RWPE2 (cell line): ENCODE results near the gene FCER1A.

Experiments
- ATAC-seq: fragments of 200-7000 bp; cut with Tn5 transposase; 3 replicates; pipeline ENCODE4 v1.9.1; 2021; ENCODE audit warnings: low read depth
- DNase-seq: peaks from one replicate; pipeline ENCODE4 v3.0.0-alpha.2; 2020; ENCODE audit warnings: low spot score
- H3K27ac ChIP-seq: fragments of 450-650 bp; 2 replicates; pipeline ENCODE4 v1.5.1; 2017; ENCODE audit warnings: mild to moderate bottlenecking; ENCODE audit not compliant: poor library complexity, severe bottlenecking
- H3K27me3 ChIP-seq: fragments of 250-450 bp; sonication (Bioruptor Pico); 2 replicates; pipeline ENCODE4 v1.5.1; 2021; ENCODE audit warnings: mild to moderate bottlenecking, moderate library complexity; ENCODE audit not compliant: insufficient read depth, poor library complexity, severe bottlenecking
- H3K36me3 ChIP-seq: fragments of 250-450 bp; sonication (Bioruptor Pico); 2 replicates; pipeline ENCODE4 v1.5.1; 2020; ENCODE audit warnings: low read depth, mild to moderate bottlenecking, moderate library complexity
- H3K4me1 ChIP-seq: fragments of 250-450 bp; sonication (Bioruptor Pico); 2 replicates; pipeline ENCODE4 v1.5.1; 2021; ENCODE audit warnings: mild to moderate bottlenecking, moderate library complexity; ENCODE audit not compliant: insufficient read depth, poor library complexity, severe bottlenecking
- H3K4me3 ChIP-seq: fragments of 250-450 bp; sonication (Bioruptor Pico); 2 replicates; pipeline ENCODE4 v1.5.1; 2021; ENCODE audit warnings: mild to moderate bottlenecking, moderate library complexity; ENCODE audit not compliant: severe bottlenecking
- H3K9me3 ChIP-seq: fragments of 250-450 bp; sonication (Bioruptor Pico); 2 replicates; pipeline ENCODE4 v1.5.1; 2021; ENCODE audit warnings: mild to moderate bottlenecking, moderate library complexity; ENCODE audit not compliant: severe bottlenecking
- TF ChIP-seq, protein P1 (sequence below): fragments of 450-650 bp; IDR thresholded peaks from one replicate; pipeline ENCODE4 v1.5.1; 2017; ENCODE audit warnings: mild to moderate bottlenecking, moderate library complexity; ENCODE audit not compliant: poor library complexity, severe bottlenecking

FCER1A gene

DNA sequence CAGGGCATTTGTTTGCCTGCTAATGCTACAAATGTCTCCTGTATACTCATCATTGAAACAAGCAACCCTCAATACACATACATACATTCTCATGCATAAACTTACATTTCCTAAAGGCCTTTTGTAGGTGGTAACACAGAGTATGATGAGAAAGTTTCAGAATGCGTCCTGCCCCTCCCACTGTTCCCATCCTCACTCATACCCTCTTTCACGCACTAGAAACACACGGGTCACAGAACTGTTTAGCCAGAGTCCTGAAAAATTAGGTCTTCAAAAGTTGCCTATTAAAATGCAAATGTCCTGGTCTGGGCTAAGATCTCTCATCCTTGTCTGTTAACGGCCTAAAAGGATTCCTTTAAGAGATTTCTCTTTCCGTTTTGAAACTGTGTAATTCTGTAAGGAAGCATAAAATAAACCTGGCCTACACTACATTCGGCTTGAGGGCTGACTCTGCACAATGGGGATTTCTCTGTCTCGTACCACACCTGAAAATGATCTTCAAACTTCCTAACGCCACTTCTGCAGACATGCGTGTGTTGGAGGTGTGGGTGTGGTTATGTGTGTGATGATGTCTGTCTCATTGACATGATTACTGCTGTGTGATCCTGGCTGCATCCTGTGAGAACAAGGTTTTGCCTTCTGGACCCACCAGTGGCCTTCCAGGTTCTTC, 5.3 kb upstream of the FCER1A start:
- TF ChIP-seq, protein P1, sequence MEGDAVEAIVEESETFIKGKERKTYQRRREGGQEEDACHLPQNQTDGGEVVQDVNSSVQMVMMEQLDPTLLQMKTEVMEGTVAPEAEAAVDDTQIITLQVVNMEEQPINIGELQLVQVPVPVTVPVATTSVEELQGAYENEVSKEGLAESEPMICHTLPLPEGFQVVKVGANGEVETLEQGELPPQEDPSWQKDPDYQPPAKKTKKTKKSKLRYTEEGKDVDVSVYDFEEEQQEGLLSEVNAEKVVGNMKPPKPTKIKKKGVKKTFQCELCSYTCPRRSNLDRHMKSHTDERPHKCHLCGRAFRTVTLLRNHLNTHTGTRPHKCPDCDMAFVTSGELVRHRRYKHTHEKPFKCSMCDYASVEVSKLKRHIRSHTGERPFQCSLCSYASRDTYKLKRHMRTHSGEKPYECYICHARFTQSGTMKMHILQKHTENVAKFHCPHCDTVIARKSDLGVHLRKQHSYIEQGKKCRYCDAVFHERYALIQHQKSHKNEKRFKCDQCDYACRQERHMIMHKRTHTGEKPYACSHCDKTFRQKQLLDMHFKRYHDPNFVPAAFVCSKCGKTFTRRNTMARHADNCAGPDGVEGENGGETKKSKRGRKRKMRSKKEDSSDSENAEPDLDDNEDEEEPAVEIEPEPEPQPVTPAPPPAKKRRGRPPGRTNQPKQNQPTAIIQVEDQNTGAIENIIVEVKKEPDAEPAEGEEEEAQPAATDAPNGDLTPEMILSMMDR: no peak
- Histone ChIP-seq H3K9me3 (no peaks in the 10 kb centered on the region), H3K27ac (no peak overlapping the region), H3K4me1 (no peaks in the 10 kb centered on the region), H3K36me3 (no peaks in the 10 kb centered on the region), H3K4me3 (no peak overlapping the region), H3K27me3 (no peaks in the 10 kb centered on the region)
- DNase-seq: no peak
- no peak for ATAC-seq

DNA sequence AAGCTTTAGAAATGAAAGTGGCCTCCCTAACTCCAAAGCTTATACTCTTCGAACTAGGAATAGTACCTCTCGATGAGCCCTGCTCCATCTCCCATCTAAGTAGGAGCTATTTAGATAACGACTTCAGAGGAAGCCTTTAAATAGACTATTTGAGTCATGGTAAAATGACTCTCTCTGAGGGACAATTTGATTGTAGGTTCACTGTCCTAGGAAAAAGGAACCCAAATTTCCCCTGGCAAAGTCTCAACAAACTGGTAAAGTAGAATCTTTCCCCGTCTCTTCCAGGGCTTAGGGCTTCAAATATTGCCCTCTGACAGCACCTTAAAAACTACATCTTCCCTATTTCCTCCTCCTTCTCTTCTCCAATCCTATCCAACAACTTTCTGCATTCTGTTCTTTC, 2.0 kb upstream of the FCER1A start:
- no peaks in the 10 kb centered on the region for H3K9me3 ChIP-seq
- H3K4me3 ChIP-seq: no peak overlapping the region
- ATAC-seq (no peak), DNase-seq (no peak)
- H3K36me3 ChIP-seq: no peaks in the 10 kb centered on the region
- H3K4me1 ChIP-seq: no peaks in the 10 kb centered on the region
- H3K27me3 ChIP-seq: no peaks in the 10 kb centered on the region
- TF ChIP-seq, protein P1: no peak
- no peak overlapping the region for H3K27ac ChIP-seq

DNA sequence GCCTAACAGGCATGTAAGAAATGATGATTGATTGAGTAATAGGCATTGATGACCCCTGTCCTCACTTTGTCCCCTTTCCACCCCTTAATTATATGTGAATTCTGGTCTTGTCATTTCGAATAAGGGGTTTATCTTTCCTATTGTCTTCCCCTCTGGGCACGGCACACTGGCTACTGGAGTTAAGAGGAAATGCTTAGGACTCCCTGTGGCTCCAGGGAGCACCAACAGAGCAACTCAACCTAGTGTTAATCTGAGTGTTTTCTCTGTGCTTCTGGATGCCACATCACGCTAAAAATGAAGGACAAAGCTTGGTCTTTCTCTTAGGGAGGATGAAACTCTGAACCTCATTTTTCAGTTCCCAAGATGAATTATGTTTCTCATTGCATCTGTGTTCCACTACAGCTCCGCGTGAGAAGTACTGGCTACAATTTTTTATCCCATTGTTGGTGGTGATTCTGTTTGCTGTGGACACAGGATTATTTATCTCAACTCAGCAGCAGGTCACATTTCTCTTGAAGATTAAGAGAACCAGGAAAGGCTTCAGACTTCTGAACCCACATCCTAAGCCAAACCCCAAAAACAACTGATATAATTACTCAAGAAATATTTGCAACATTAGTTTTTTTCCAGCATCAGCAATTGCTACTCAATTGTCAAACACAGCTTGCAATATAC, 5.3 kb downstream of the FCER1A start:
- ATAC-seq (no peak), DNase-seq (no peak)
- TF ChIP-seq, protein P1: no peak
- Histone ChIP-seq H3K36me3 (no peaks in the 10 kb centered on the region), H3K4me1 (no peaks in the 10 kb centered on the region), H3K9me3 (no peaks in the 10 kb centered on the region), H3K4me3 (no peak overlapping the region), H3K27me3 (no peaks in the 10 kb centered on the region), H3K27ac (no peak overlapping the region)

DNA sequence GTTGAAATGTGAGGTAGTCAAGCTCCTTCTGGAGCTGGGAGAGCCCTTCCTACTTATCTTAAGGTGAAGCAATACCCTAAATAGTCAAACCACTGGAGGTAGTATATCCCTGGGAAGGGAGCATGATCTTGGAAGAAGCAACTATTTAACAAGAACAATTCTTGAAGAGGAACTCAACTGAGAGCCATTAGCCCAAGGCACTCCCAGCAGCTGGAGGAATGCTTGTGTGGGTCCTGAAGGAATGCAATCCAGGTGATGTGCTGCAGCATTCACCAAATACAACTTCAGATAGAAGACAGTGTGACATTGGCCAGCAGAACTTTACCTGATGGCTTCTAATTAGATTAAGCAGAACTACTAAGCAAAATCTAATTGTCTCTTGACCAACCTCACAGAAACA, 9.5 kb downstream of the FCER1A start:
- Histone ChIP-seq H3K4me3 (no peak overlapping the region), H3K4me1 (no peaks in the 10 kb centered on the region), H3K36me3 (no peaks in the 10 kb centered on the region), H3K27me3 (no peaks in the 10 kb centered on the region), H3K27ac (no peak overlapping the region), H3K9me3 (no peaks in the 10 kb centered on the region)
- TF ChIP-seq, protein P1: no peak
- no peak for ATAC-seq
- no peak for DNase-seq

DNA sequence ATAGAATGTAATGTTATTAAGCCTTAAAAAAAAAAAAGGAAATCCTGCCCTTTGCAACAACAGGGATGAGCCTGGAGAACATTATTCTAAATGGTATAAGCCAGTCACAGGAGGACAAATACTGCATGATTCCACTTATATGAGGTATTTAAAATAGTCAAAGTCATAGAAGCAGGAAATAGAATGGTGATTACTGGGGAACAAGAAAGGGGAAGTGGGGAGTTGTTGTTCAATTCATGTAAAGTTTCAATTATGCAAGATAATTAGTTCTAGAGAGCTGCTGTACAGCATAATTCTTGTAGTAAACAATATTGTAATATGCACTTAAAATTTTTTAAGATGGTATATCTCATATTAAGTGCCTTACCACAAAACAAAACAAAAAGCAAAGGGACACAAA, 13.2 kb downstream of the FCER1A start:
- no peaks in the 10 kb centered on the region for H3K27me3 ChIP-seq
- no peak for ATAC-seq

More for the DNA sequence above, 13.2 kb downstream of the FCER1A start:
- no peak overlapping the region for H3K27ac ChIP-seq
- TF ChIP-seq, protein P1: no peak
- H3K36me3 ChIP-seq: no peaks in the 10 kb centered on the region
- no peak for DNase-seq
- H3K9me3 ChIP-seq: no peaks in the 10 kb centered on the region
- no peaks in the 10 kb centered on the region for H3K4me1 ChIP-seq
- H3K4me3 ChIP-seq: no peak overlapping the region
